Adrenal gland (tissue), 12 donors: ENCODE measurements around the gene GSAP. TPM values are rescaled to one million over a fixed set of nuclear protein-coding genes. Genes with fewer than 3 reads are reported as not detected.

ENCODE experiments used
- DNase-seq, 7 donors: peaks; one replicate each; pipeline ENCODE4 v3.0.0-alpha.2; 2019 to 2020
- H3K27ac ChIP-seq, 5 donors: fragments of 200-600 bp; sonication (generic) in 4 of 5; 1 replicate in 3 of 5; 2 replicates in 2 of 5; pipeline versions ENCODE4 v1.5.1 to v1.8.0; 2016 to 2020; ENCODE audit warnings: mild to moderate bottlenecking in 1 of 5
- H3K27me3 ChIP-seq: fragments of 200-600 bp; 2 replicates; pipeline ENCODE4 v1.8.0; 2021
- H3K36me3 ChIP-seq, 2 donors: fragments of 200-600 bp; replicated peaks in 1 of 2; 1 replicate in 1 of 2; 2 replicates in 1 of 2; pipeline versions ENCODE4 v1.5.1 to v1.8.0; 2018 to 2022
- H3K4me1 ChIP-seq, 2 donors: fragments of 200-600 bp; replicated peaks in 1 of 2; 1 replicate in 1 of 2; 2 replicates in 1 of 2; pipeline versions ENCODE4 v1.5.1 to v1.8.0; 2018 to 2021
- H3K4me3 ChIP-seq, 4 donors: fragments of 200-600 bp; sonication (generic) in 3 of 4; one replicate each; pipeline ENCODE4 v1.5.1; 2016 to 2018
- H3K9me3 ChIP-seq, 3 donors: fragments of 200-600 bp; sonication (generic) in 1 of 3; replicated peaks in 1 of 3; 1 replicate in 2 of 3; 2 replicates in 1 of 3; pipeline versions ENCODE4 v1.5.1 to v1.8.0; 2016 to 2021
- CTCF ChIP-seq, 6 experiments: fragments of 450-650 bp in 4 of 6; fragments of 200-600 bp in 2 of 6; sonication (generic) in 1 of 6; IDR thresholded peaks; 1 replicate in 5 of 6; 2 replicates in 1 of 6; pipeline versions ENCODE4 v1.5.1 to v1.8.0; 2016 to 2021; ENCODE audit warnings: antibody characterized with exemption in 6 of 6, mild to moderate bottlenecking in 2 of 6, moderate library complexity in 1 of 6
- POLR2A ChIP-seq, 2 donors: fragments of 450-650 bp; IDR thresholded peaks; one replicate each; pipeline ENCODE4 v1.6.1; 2017; ENCODE audit warnings: antibody characterized with exemption in 2 of 2, mild to moderate bottlenecking in 2 of 2, moderate library complexity in 1 of 2
- WGBS, 4 donors: extraction: QIAGEN DNeasy Blood & Tissue Kit in 2 of 4; methylation state at CpG; one replicate each; pipeline versions ENCODE4 v1.1.5 to v1.1.7; 2013 to 2017; 5-methylcytosine and 5-hydroxymethylcytosine counted together
- intact Hi-C, 2 donors: fragments of 100-400 bp; cut with DNase I; formaldehyde crosslinking; loops; one replicate each; pipeline versions ENCODE4 v1.14.1 to v1.15.0; 2022 to 2023
- polyA plus RNA-seq, 3 donors: library from polyadenylated mRNA; stranded (reverse); fragments of 200-250 nt in 2 of 3; fragments of 350-450 nt in 1 of 3; fragmentation: Illumina TruSeq in 1 of 3; extraction: RNeasy Lipid Tissue Mini Kit (QIAGEN cat#74804) in 1 of 3; gene quantifications; one replicate each; pipeline ENCODE4 v1.2.3, GENCODE V29; 2013 to 2014
- total RNA-seq, 9 donors: library from RNA; depleted of rRNA in 4 of 9; stranded (reverse); fragments of >200 nt in 4 of 9; fragments of 120-200 nt in 1 of 9; fragmentation: NEBNext Ultra II Directional in 1 of 9; extraction: Animal tissue kit (Norgen Biotek cat#: 25700) in 1 of 9; gene quantifications; one replicate each; pipeline versions ENCODE4 v1.1.0 to v1.2.4, GENCODE V29; 2013 to 2023
- donor health status: healthy with polysubstance abuse.
- donor health status: Bipolar disorder and iron deficiency.
- donor health status: DM: yes; HTN: yes; CAD: no.
- donor health status: DM: no; HTN: no; CAD: no.
- donor health status: DM: no; HTN: no; CAD: no.
- donor health status: DM: yes; HTN: yes; CAD: no.

GSAP gene
- total and polyA plus RNA-seq, 12 donors, result 10.3 to 56.1 (median 18.5) TPM

- no peaks in the 10 kb centered on the region for H3K9me3 ChIP-seq
- H3K27ac ChIP-seq, result no peak overlapping the region
- H3K36me3 ChIP-seq, result peaks cover 0 to 4% of the 10 kb centered on the region in 2 donors
- 61 to 79% (median 68%) methylated on average over 4 of the region's 4 CpGs for WGBS, 4 donors
- H3K4me3 ChIP-seq, result no peak overlapping the region
- intact Hi-C loops, result loop anchor here in 1 of 2 donors (10.0 kb wide), 1 partner anchor 75 kb away; no protein-coding TSS in a partner anchor
- TF ChIP-seq POLR2A (IDR thresholded peaks at IDR 0.05), result no peak
- no peak for TF ChIP-seq CTCF (IDR thresholded peaks at IDR 0.05)
- DNase-seq, result no peak
- no peaks in the 10 kb centered on the region for H3K27me3 ChIP-seq
- H3K4me1 ChIP-seq, result no peaks in the 10 kb centered on the region
Measured at GRCh38 chr7:77320137-77320536, 96.0 kb downstream of the GSAP start.

GRCh38 chr7:77318019-77318418 is 98.1 kb downstream of the GSAP start:
- DNase-seq, result no peak
- intact Hi-C loops, result no loop called here
- WGBS, 4 donors, result 55 to 100% (median 97%) methylated on average over 1 of the region's 1 CpG
- peaks cover 0 to 9% of the 10 kb centered on the region in 2 donors for H3K36me3 ChIP-seq
- no peaks in the 10 kb centered on the region for H3K27me3 ChIP-seq
- no peak overlapping the region for H3K27ac ChIP-seq
- no peak for TF ChIP-seq POLR2A (IDR thresholded peaks at IDR 0.05)
- TF ChIP-seq CTCF (IDR thresholded peaks at IDR 0.05), result no peak
- no peaks in the 10 kb centered on the region for H3K9me3 ChIP-seq
- no peaks in the 10 kb centered on the region for H3K4me1 ChIP-seq
- no peak overlapping the region for H3K4me3 ChIP-seq

- no peak for DNase-seq
- Histone ChIP-seq H3K4me1 (no peaks in the 10 kb centered on the region), H3K9me3 (no peaks in the 10 kb centered on the region), H3K4me3 (no peak overlapping the region), H3K27ac (no peak overlapping the region), H3K36me3 (peaks cover 0 to 9% of the 10 kb centered on the region in 2 donors), H3K27me3 (no peaks in the 10 kb centered on the region)
- no peak for TF ChIP-seq POLR2A (IDR thresholded peaks at IDR 0.05)
- no peak for TF ChIP-seq CTCF (IDR thresholded peaks at IDR 0.05)
- intact Hi-C loops, result no loop called here
- WGBS, 4 donors, result 63 to 76% (median 70%) methylated on average over 2 of the region's 2 CpGs
Measured at GRCh38 chr7:77316219-77316978, 99.8 kb downstream of the GSAP start.

GRCh38 chr7:77315182-77315591 is 101.0 kb downstream of the GSAP start:
- no peak for TF ChIP-seq POLR2A (IDR thresholded peaks at IDR 0.05)
- H3K9me3 ChIP-seq, result no peaks in the 10 kb centered on the region
- intact Hi-C loops, result no loop called here
- H3K4me1 ChIP-seq, result no peaks in the 10 kb centered on the region
- no peak for DNase-seq
- WGBS, 4 donors, result 87 to 95% (median 92%) methylated on average over 3 of the region's 3 CpGs
- H3K27me3 ChIP-seq, result no peaks in the 10 kb centered on the region
- H3K36me3 ChIP-seq, result peaks cover 0 to 5% of the 10 kb centered on the region in 2 donors
- no peak overlapping the region for H3K27ac ChIP-seq
- no peak overlapping the region for H3K4me3 ChIP-seq
